Naive thymus-derived CD8-positive, alpha-beta T cell (primary cell): Measurements from ENCODE around the gene SGSM2. TPM values are rescaled to one million over a fixed set of nuclear protein-coding genes. Genes with fewer than 3 reads are reported as not detected.
"Not testable (repeated sequence)": the region's sequence is repeated elsewhere in the genome, so short reads cannot be mapped to it uniquely, and the experiment has no call there.

Experiments used
- ATAC-seq, 2 donors: fragments of 150-1000 bp; cut with Tn5 transposase in 1 of 2; sonication (Bioruptor Pico), chemical (Tn5 transposase) in 1 of 2; 1 replicate in 1 of 2; 2 replicates in 1 of 2; pipeline ENCODE4 v1.10.0; 2021; ENCODE audit warnings: mild to moderate bottlenecking in 2 of 2, moderate library complexity in 2 of 2
- POLR2A ChIA-PET: fragments of 350-600 bp; sonication (Branson Sonifier 250); formaldehyde crosslinking; loops from one replicate; lab custom pipeline; 2021; ENCODE audit warnings: antibody characterized with exemption; lab: Charles Lee
- DNase-seq, 10 donors: peaks; one replicate each; pipeline versions ENCODE4 v3.0.0 to v3.0.0-alpha.2; 2020 to 2022
- H3K27ac Mint-ChIP-seq, 10 donors: one replicate each; pipeline ENCODE4 v1.8.0; 2020 to 2022; ENCODE audit warnings: mild to moderate bottlenecking in 10 of 10, mixed read lengths in 10 of 10, moderate library complexity in 4 of 10, inconsistent platforms in 1 of 10
- H3K27me3 Mint-ChIP-seq, 5 donors: one replicate each; pipeline ENCODE4 v1.8.0; 2021 to 2022; ENCODE audit warnings: mixed read lengths in 5 of 5
- H3K36me3 Mint-ChIP-seq, 3 donors: one replicate each; pipeline ENCODE4 v1.8.0; 2020 to 2022; ENCODE audit warnings: mixed read lengths in 3 of 3, mild to moderate bottlenecking in 2 of 3, inconsistent platforms in 1 of 3
- H3K4me1 Mint-ChIP-seq, 4 donors: one replicate each; pipeline ENCODE4 v1.8.0; 2021 to 2022; ENCODE audit warnings: mixed read lengths in 4 of 4
- H3K4me3 Mint-ChIP-seq, 10 donors: one replicate each; pipeline ENCODE4 v1.8.0; 2020 to 2022; ENCODE audit warnings: mild to moderate bottlenecking in 10 of 10, mixed read lengths in 10 of 10, moderate library complexity in 6 of 10, inconsistent platforms in 1 of 10
- H3K9me3 Mint-ChIP-seq, 9 donors: one replicate each; pipeline ENCODE4 v1.8.0; 2020 to 2022; ENCODE audit warnings: mixed read lengths in 9 of 9, mild to moderate bottlenecking in 3 of 9, inconsistent platforms in 1 of 9, moderate library complexity in 1 of 9
- polyA plus RNA-seq, 3 donors: library from polyadenylated mRNA; unstranded; fragments of 300-500 nt; fragmentation: Illumina TruSeq; gene quantifications; one replicate each; pipeline ENCODE4 v1.2.3, GENCODE V29; 2021
- total RNA-seq, 8 experiments: library from RNA in 2 of 8; stranded (reverse) in 2 of 8; gene quantifications; one replicate each; pipeline ENCODE4 v1.2.3 and lab custom pipeline; 2021 to 2026

SGSM2 gene
- total and polyA plus RNA-seq, 5 experiments from 2014 or later: 12.1 to 179 (median 22.6) TPM

DNA sequence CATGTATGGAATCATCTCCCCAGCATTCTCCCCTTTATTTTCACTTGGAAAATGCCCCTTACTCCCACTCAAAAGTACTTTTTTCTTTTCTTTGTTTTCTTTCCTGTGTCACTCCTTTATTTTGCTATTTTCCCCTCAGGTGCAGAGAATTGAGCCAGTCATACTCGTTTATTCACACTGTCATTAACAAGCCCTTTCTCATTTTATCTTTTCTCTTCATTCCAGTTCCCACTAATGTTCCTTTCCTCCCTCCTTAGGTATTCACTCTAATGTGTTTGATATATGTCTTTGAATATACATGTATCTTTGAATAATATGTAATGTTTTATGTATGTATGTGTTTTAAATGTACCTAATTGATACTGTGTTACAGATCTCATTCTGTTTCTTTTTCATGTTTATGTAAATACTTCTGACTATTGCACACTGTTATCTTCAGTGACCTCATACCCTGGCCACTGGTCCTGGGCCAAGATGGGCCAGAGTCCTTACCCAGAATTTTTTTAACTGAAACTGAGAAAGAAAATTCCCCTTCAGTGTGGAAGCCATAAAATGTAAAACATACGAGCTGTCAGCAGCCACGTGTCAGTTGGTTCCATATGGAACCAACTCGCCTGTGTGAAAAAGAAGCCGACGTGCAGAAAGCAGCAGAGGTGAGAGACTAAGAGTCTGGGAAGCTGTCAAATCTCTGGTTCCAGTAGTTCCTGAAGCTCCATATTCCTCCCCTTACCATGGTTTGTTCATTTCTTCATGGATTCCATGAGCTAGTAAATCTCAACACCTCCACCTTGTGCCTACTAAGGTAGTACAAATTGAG is 27.8 kb upstream of the SGSM2 start:
- Mint-ChIP-seq H3K9me3 (no peaks in the 10 kb centered on the region), H3K27ac (peak overlapping the region in 2 of 10 donors; percentile 0 to 63), H3K4me3 (no peak overlapping the region), H3K27me3 (no peaks in the 10 kb centered on the region), H3K4me1 (peaks cover 7 to 11% (median 9%) of the 10 kb centered on the region in 4 donors), H3K36me3 (peaks cover 0 to 6% (median 0%) of the 10 kb centered on the region in 3 donors)
- DNase-seq (no peak), ATAC-seq (no peak)
- POLR2A ChIA-PET: interaction anchor here (0.5 kb wide), 1 partner anchor 37 kb away, joined by 3 read pairs; no protein-coding TSS in a partner anchor

DNA sequence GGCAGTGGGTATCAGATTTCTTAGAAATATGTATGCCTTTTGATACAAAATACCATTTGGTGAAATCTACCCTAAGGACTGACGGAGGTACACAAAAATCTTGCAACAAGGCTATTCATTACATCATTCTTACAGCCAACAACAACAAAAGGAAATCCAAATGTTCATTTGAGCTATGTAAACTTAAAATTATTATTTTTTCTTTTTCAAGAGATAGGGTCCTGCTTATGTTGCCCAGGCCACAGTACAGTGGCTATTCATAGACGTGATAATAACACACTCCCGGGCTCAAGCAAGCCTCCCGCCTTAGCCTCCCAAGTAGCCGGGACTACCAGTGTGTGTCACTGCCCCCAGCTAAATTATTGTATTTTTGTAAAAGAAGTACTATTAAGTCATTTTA is 24.6 kb upstream of the SGSM2 start:
- no peak overlapping the region for H3K27ac Mint-ChIP-seq
- no peaks in the 10 kb centered on the region for H3K27me3 Mint-ChIP-seq
- H3K4me1 Mint-ChIP-seq: peaks cover 0 to 4% (median 4%) of the 10 kb centered on the region in 4 donors
- no peak overlapping the region for H3K4me3 Mint-ChIP-seq
- DNase-seq: no peak
- POLR2A ChIA-PET: no interaction called here
- no peaks in the 10 kb centered on the region for H3K9me3 Mint-ChIP-seq
- H3K36me3 Mint-ChIP-seq: peaks cover 0 to 2% (median 0%) of the 10 kb centered on the region in 3 donors
- ATAC-seq: no peak

DNA sequence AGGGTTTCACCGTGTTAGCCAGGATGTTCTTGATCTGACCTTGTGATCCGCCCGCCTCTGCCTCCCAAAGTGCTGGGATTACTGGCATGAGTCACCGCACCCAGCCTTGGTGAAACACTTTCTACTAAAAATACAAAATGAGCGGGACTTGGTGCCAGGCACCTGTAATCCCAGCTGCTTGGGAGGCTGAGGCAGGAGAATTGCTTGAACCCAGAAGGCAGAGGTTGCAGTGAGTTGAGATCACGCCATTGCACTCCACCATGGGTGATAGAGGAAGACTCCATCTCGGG is 20.4 kb upstream of the SGSM2 start:
- H3K27ac Mint-ChIP-seq, POLR2A ChIA-PET, H3K4me1 Mint-ChIP-seq, H3K27me3 Mint-ChIP-seq, H3K9me3 Mint-ChIP-seq, DNase-seq, ATAC-seq, H3K4me3 Mint-ChIP-seq: not testable (repeated sequence)
- H3K36me3 Mint-ChIP-seq: peaks cover 0 to 12% (median 0%) of the 10 kb centered on the region in 3 donors

DNA sequence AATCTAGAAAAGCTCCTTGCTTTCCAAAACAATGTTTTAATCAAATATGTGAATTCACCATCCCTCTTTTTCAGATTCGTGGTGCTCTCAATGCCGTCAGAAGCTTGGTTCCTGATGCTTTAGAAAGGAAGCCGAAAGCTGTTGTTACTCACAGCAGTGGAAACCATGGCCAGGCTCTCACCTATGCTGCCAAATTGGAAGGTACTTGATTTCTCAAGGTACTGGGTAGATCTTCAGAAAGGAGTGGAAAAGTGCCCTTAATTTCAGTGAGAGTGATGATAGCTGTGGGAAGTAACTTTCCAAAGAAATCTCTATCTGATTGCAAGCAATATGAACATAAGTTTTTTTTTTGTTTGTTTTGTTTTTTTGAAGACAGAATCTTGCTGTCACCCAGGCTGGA is 19.5 kb upstream of the SGSM2 start:
- Mint-ChIP-seq H3K27ac (no peak overlapping the region), H3K36me3 (peaks cover 0 to 21% (median 3%) of the 10 kb centered on the region in 3 donors), H3K9me3 (no peaks in the 10 kb centered on the region), H3K4me3 (no peak overlapping the region), H3K27me3 (no peaks in the 10 kb centered on the region), H3K4me1 (no peaks in the 10 kb centered on the region)
- no peak for DNase-seq
- POLR2A ChIA-PET: interaction anchor here (0.7 to 2.0 kb wide), 2 partner anchors 19 to 149 kb away, joined by 6 to 8 read pairs; partner anchors contain the start of genes SGSM2 and TSR1
- no peak for ATAC-seq

DNA sequence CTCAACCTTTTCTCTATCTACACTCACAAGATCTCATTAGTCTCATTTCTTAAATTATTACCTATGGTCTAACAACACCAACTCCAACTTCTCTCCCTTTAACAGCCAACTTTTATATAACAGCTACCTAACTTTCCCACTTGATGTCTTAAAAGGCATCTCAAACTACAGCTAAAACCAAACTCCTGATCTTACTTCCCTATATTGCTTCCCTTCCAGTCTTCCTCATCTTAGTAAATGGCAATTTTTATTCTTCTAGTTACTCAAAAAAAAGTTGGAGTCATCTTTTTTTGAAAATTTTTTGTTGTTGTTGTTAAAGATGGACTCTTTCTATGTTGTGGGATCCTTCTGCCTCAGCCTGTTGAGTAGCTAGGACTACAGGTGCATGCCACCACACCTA is 18.2 kb upstream of the SGSM2 start:
- POLR2A ChIA-PET: interaction anchor here (2.0 kb wide), 1 partner anchor 18 kb away, joined by 8 read pairs; the partner anchor contains the start of genes SGSM2 and TSR1
- Mint-ChIP-seq H3K4me1 (peaks cover 0 to 2% (median 0%) of the 10 kb centered on the region in 4 donors), H3K9me3 (no peaks in the 10 kb centered on the region), H3K36me3 (peaks cover 4 to 34% (median 13%) of the 10 kb centered on the region in 3 donors), H3K27me3 (no peaks in the 10 kb centered on the region), H3K27ac (no peak overlapping the region), H3K4me3 (no peak overlapping the region)
- DNase-seq (no peak), ATAC-seq (no peak)

DNA sequence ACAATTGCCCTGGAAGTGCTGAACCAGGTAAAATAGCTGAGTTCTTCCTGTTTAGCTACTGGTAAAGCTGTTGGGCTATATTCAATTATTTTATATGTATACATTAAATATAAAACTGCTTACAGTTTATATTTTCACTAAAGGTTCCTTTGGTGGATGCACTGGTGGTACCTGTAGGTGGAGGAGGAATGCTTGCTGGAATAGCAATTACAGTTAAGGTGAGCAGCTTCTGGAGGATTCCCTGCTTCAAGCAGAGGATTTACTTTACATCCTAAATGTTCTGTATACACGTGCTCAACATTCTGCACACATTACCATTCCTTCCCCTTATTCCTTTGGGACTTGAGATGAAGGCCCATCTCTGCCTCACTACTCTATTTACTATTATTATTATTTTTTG is 15.9 kb upstream of the SGSM2 start:
- Mint-ChIP-seq H3K27ac (no peak overlapping the region), H3K9me3 (no peaks in the 10 kb centered on the region), H3K27me3 (no peaks in the 10 kb centered on the region), H3K4me3 (no peak overlapping the region), H3K4me1 (peaks cover 0 to 9% (median 6%) of the 10 kb centered on the region in 4 donors), H3K36me3 (peaks cover 7 to 56% (median 24%) of the 10 kb centered on the region in 3 donors)
- POLR2A ChIA-PET: no interaction called here
- DNase-seq (no peak), ATAC-seq (no peak)

DNA sequence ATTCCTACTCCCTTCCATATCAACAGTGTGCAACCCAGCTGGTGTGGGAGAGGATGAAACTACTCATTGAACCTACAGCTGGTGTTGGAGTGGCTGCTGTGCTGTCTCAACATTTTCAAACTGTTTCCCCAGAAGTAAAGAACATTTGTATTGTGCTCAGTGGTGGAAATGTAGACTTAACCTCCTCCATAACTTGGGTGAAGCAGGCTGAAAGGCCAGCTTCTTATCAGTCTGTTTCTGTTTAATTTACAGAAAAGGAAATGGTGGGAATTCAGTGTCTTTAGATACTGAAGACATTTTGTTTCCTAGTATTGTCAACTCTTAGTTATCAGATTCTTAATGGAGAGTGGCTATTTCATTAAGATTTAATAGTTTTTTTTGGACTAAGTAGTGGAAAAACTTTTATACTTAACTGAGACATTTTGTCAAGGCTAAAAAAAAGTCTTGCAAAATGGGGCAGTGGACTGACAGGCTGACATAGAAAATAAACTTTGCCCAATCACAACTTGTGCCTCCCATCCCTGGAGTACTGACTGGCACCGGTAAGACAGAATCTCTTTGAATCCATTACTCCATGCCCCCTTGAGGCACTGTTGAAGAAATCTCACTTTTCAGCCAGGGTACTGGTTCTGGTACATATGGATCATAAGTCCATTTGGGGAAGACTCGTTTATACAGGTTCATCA is 13.5 kb upstream of the SGSM2 start:
- H3K27me3 Mint-ChIP-seq: no peaks in the 10 kb centered on the region
- H3K9me3 Mint-ChIP-seq: no peaks in the 10 kb centered on the region
- POLR2A ChIA-PET: no interaction called here
- no peak for ATAC-seq
- H3K4me3 Mint-ChIP-seq: no peak overlapping the region
- DNase-seq: no peak
- peak overlapping the region in 2 of 10 donors; percentile 16 to 39 for H3K27ac Mint-ChIP-seq
- peaks cover 0 to 9% (median 6%) of the 10 kb centered on the region in 4 donors for H3K4me1 Mint-ChIP-seq
- peaks cover 7 to 61% (median 30%) of the 10 kb centered on the region in 3 donors for H3K36me3 Mint-ChIP-seq

DNA sequence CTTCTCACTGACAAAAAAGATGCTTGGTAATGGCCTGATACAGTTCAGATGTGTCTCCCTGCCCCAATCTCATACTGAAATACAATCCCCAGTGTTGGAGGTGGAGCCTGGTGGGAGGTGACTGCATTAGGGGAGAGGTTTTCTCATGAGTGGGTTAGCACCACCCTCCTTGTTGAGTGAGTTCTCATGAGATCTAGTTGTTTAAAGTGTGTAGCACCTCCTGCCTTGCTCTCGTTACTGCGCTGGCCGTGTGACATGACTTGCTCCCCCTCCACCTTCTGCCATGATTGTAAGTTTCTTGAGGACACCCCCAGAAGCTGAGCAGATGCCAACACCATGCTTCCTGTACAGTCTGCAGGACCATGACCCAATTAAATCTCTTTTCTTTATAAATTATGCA is 6.0 kb upstream of the SGSM2 start:
- Mint-ChIP-seq H3K4me1 (peaks cover 11 to 22% (median 16%) of the 10 kb centered on the region in 4 donors), H3K9me3 (no peaks in the 10 kb centered on the region), H3K36me3 (peaks cover 5 to 20% (median 14%) of the 10 kb centered on the region in 3 donors), H3K27me3 (no peaks in the 10 kb centered on the region), H3K27ac (peak overlapping the region in 1 of 10 donors; percentile 25), H3K4me3 (no peak overlapping the region)
- ATAC-seq: no peak
- POLR2A ChIA-PET: interaction anchor here (0.6 kb wide), 1 partner anchor 129 kb away, joined by 4 read pairs; no protein-coding TSS in a partner anchor
- no peak for DNase-seq

DNA sequence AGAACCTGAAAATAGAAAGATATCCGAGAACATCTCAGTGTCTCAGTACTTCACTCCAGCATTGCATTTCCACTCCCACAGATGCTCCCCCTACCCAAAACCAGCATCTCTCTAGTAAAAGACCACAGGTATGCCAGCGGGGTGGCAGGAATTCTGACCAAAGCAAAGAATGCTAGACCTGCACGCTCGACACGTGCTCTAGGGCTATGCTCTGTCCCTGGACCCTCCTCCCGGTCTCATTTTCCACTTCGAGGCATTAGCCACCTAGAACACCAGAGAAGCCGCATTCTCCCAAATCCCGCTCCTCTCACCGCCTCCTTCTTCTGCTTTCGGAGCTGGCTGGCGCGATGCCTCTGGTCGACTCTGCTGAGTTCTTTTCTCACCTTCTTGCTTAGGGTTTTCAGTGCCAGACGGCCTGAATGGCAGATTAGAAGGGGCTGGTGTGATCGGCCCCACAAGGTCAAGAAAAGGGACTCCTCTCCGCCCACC is 1.5 kb upstream of the SGSM2 start:
- Mint-ChIP-seq H3K4me3 (peak overlapping the region in 9 of 10 donors; percentile 97 to 100 (median 99)), H3K36me3 (peaks cover 6 to 8% (median 6%) of the 10 kb centered on the region in 3 donors), H3K4me1 (peaks cover 16 to 40% (median 22%) of the 10 kb centered on the region in 4 donors), H3K27me3 (no peaks in the 10 kb centered on the region), H3K9me3 (no peaks in the 10 kb centered on the region), H3K27ac (peak overlapping the region; percentile 93 to 99 (median 97))
- DNase-seq (no peak), ATAC-seq (no peak)
- POLR2A ChIA-PET: interaction anchor here (0.6 to 4.2 kb wide), 24 partner anchors 9 to 705 kb away, joined by 3 to 38 read pairs (median 4); partner anchors contain the start of genes MNT, PAFAH1B1, SMG6 and SRR

DNA sequence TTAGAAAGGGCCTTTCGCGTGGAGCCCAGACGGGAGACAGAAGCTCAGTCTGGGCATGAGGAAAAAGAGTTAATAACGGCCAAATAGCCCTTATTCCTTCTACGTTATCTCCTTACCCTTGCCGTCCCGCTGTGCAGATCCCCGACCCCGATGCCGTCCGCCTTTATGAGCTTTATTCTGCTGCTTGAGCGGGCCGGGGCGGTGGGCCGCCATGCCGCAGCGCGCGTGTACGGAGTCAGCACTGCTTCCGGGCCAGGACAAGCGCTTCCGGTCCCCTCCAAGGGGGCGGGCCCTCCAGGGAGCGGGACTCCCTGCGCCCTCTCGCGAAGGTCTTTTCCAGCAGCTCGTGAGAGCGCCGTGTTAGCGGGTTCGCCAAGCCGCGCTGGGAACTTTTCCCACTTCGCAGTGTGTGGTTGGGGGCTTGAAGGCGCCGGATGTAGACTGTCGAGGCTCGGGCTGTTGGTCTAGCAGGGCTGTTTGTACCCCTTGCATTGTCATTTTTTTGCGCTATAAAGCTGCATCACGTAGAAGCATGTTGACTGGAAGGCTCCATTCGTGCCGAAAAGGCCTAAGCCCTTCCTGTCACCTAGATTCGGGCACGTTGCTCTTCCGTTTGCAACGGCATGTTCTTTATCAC is 968 bp upstream of the SGSM2 start, which contains the start of gene TSR1:
Gene TSR1, minus strand, starts transcription at position 243 of the 637 bp plus-strand sequence. Its CDS starts 30 bp downstream, at position 213.
- POLR2A ChIA-PET: interaction anchor here (0.6 to 4.2 kb wide), 25 partner anchors 8 to 706 kb away, joined by 3 to 38 read pairs (median 4); partner anchors contain the start of genes MNT, PAFAH1B1, SMG6 and SRR
- peak within 1 kb of the TSS; percentile 93 to 99 (median 97) for H3K27ac Mint-ChIP-seq
- H3K4me1 Mint-ChIP-seq: peaks cover 16 to 38% (median 22%) of the 10 kb centered on the region in 4 donors
- peak within 1 kb of the TSS in 9 of 10 donors; percentile 97 to 100 (median 99) for H3K4me3 Mint-ChIP-seq
- ATAC-seq (peak; percentile 78 to 83), DNase-seq (peak; percentile 84 to 93 (median 86))
- H3K9me3 Mint-ChIP-seq: no peaks in the 10 kb centered on the region
- no peaks in the 10 kb centered on the region for H3K27me3 Mint-ChIP-seq
- H3K36me3 Mint-ChIP-seq: peaks cover 6 to 8% (median 6%) of the 10 kb centered on the region in 3 donors

DNA sequence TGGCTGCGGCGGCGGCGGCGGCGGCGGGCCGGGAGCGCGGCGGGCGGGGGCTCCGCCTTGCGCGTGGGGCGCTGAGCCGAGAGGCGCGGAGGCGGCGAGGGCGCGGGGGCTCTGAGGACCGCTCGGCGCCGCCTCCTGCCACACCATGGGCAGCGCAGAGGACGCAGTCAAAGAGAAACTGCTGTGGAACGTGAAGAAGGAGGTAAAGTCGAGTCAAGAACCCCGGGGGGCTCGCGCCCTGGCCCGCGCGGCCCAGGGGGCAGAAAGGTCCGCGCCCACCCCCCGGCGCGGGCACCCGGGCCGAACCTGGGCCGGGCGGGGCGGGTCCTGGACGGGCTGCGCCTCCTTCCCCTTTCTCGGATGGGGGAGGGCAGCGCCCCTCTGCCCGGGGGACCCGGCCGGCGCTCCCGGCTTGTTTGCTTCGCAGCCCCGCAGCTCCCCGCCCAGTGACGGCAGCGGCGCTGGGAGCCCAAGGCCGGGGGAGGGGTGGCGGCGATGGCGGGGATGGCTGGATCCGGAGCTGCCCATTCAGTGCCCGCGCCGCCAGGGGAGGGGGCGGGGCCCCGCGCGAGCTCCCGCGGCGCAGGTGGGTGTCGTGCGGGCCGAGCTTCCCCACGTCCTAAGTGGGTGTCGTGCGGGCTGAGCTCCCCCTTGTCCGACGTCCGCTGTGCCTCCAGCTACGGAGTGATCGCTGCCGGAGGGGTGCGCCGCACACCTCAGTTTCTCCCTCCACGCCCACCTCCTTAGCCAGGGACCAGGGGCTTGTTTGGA is 428 bp downstream of the SGSM2 start:
- H3K9me3 Mint-ChIP-seq: no peaks in the 10 kb centered on the region
- H3K27ac Mint-ChIP-seq: peak overlapping the region in 9 of 10 donors; percentile 63 to 93 (median 89)
- DNase-seq (peak in 9 of 10 donors; percentile 42 to 75 (median 53)), ATAC-seq (peak; percentile 37 to 40)
- H3K4me1 Mint-ChIP-seq: peaks cover 17 to 46% (median 30%) of the 10 kb centered on the region in 4 donors
- H3K27me3 Mint-ChIP-seq: no peaks in the 10 kb centered on the region
- H3K4me3 Mint-ChIP-seq: peak overlapping the region; percentile 78 to 100 (median 87)
- peaks cover 6 to 14% (median 8%) of the 10 kb centered on the region in 3 donors for H3K36me3 Mint-ChIP-seq
- POLR2A ChIA-PET: interaction anchor here (0.6 to 4.2 kb wide), 8 partner anchors 15 to 422 kb away, joined by 3 to 38 read pairs (median 7); partner anchors contain the start of genes MNT, SMG6 and SRR
